HepG2 (cell line): ENCODE results near the gene CCDC157. TPM values are rescaled to one million over a fixed set of nuclear protein-coding genes. Genes with fewer than 3 reads are reported as not detected.

ENCODE experiments used
- ATF5 ChIP-seq: sonication (generic); formaldehyde crosslinking; IDR thresholded peaks from 2 replicates; pipeline ENCODE4 v1.4.0; 2020; ENCODE audit warnings: mild to moderate bottlenecking, low read depth, missing genetic modification reagents
- EHMT2 ChIP-seq: fragments of 200-600 bp; sonication (generic); IDR thresholded peaks from 2 replicates; pipeline ENCODE4 v1.7.0; 2017; ENCODE audit warnings: antibody characterized with exemption, low read depth, low read length, borderline replicate concordance
- GATA4 ChIP-seq: sonication (generic); IDR thresholded peaks from 2 replicates; pipeline ENCODE4 v1.6.1; 2016; ENCODE audit warnings: antibody characterized with exemption, low read depth, borderline replicate concordance
- HIC2 ChIP-seq: sonication (generic); formaldehyde crosslinking; IDR thresholded peaks from 2 replicates; pipeline ENCODE4 v1.9.0; 2022; ENCODE audit warnings: low read depth, missing genetic modification reagents
- IRF2 ChIP-seq: IDR thresholded peaks from 2 replicates; pipeline ENCODE4 v1.6.1; 2018; ENCODE audit warnings: missing genetic modification reagents, missing compliant biosample characterization
- PHF8 ChIP-seq: sonication (generic); formaldehyde crosslinking; IDR thresholded peaks from 2 replicates; pipeline ENCODE4 v1.5.0; 2020; ENCODE audit warnings: missing genetic modification reagents
- PTBP1 ChIP-seq: fragments of 200-400 bp; formaldehyde crosslinking; IDR thresholded peaks from 2 replicates; pipeline ENCODE4 v1.6.1; 2018; ENCODE audit warnings: low read length, low read depth; ENCODE audit not compliant: poor library complexity, severe bottlenecking
- RFXAP ChIP-seq: sonication (generic); formaldehyde crosslinking; IDR thresholded peaks from 2 replicates; pipeline ENCODE4 v1.4.0; 2020; ENCODE audit warnings: missing genetic modification reagents, borderline replicate concordance
- TAF1 ChIP-seq: sonication (generic); formaldehyde crosslinking; IDR thresholded peaks from 2 replicates; pipeline ENCODE4 v1.4.0; 2020; ENCODE audit warnings: missing genetic modification reagents
- ZBTB8A ChIP-seq: sonication (generic); formaldehyde crosslinking; IDR thresholded peaks from 2 replicates; pipeline ENCODE4 v1.4.0; 2020; ENCODE audit warnings: mild to moderate bottlenecking, low read depth, missing genetic modification reagents, borderline replicate concordance
- ZNF24 ChIP-seq: fragments of 450-650 bp; IDR thresholded peaks from 2 replicates; pipeline ENCODE4 v1.6.1; 2017; ENCODE audit warnings: antibody characterized with exemption, mild to moderate bottlenecking
- ZNF569 ChIP-seq: sonication (generic); formaldehyde crosslinking; IDR thresholded peaks from 2 replicates; pipeline ENCODE4 v1.5.0; 2020; ENCODE audit warnings: mild to moderate bottlenecking, missing genetic modification reagents, moderate library complexity, borderline replicate concordance
- ZNF614 ChIP-seq: IDR thresholded peaks from 2 replicates; pipeline ENCODE4 v1.6.1; 2018; ENCODE audit warnings: missing biosample characterization, missing genetic modification reagents, inconsistent platforms, borderline replicate concordance
- ZNF788 ChIP-seq: sonication (generic); formaldehyde crosslinking; IDR thresholded peaks from 2 replicates; pipeline ENCODE4 v1.5.0; 2020; ENCODE audit warnings: mild to moderate bottlenecking, missing genetic modification reagents, borderline replicate concordance
- ZNF790 ChIP-seq: sonication (generic); formaldehyde crosslinking; IDR thresholded peaks from 2 replicates; pipeline ENCODE4 v1.8.0; 2022; ENCODE audit warnings: missing genetic modification reagents, mild to moderate bottlenecking, borderline replicate concordance
- polyA plus RNA-seq, 8 experiments: library from polyadenylated mRNA; depleted of rRNA in 3 of 8; stranded (reverse) in 7 of 8; unstranded in 1 of 8; fragments of >200 nt; fragmentation: Illumina TruSeq in 4 of 8; extraction: Trizol in 4 of 8; gene quantifications; 2 replicates each; pipeline versions ENCODE4 v1.2.1 to v1.2.3, GENCODE V29; 2011 to 2016; ENCODE audit warnings: low read depth in 4 of 8, missing spikeins in 1 of 8, mixed read lengths in 1 of 8; ENCODE audit not compliant: insufficient read depth in 1 of 8
- total RNA-seq, 5 experiments: library from RNA; depleted of rRNA; stranded (reverse); fragments of >200 nt; fragmentation: Illumina TruSeq; extraction: Trizol; gene quantifications; 2 replicates each; pipeline ENCODE4 v1.2.3, GENCODE V29; 2016; ENCODE audit warnings: low read depth in 1 of 5
- TF ChIP-seq, protein P1 (sequence below): sonication (generic); formaldehyde crosslinking; conservative IDR thresholded peaks from 2 replicates; pipeline ENCODE4 v1.4.0; 2020; ENCODE audit warnings: missing genetic modification reagents
- TF ChIP-seq, protein P2 (sequence below): IDR thresholded peaks from 2 replicates; pipeline ENCODE4 v1.6.1; 2012; ENCODE audit warnings: inconsistent platforms
- TF ChIP-seq, protein P3 (sequence below): sonication (generic); formaldehyde crosslinking; IDR thresholded peaks from 2 replicates; pipeline ENCODE4 v1.5.1; 2020; ENCODE audit warnings: mild to moderate bottlenecking, missing genetic modification reagents
- TF ChIP-seq, protein P4 (sequence below): IDR thresholded peaks from 2 replicates; pipeline ENCODE4 v1.6.1; 2018; ENCODE audit warnings: missing genetic modification reagents

CCDC157 gene
- total and polyA plus RNA-seq, 2 of the 13 experiments (the other 11 are each of a cell fraction or from before 2014, with no cell fraction given): 1.4 to 1.6 TPM

DNA sequence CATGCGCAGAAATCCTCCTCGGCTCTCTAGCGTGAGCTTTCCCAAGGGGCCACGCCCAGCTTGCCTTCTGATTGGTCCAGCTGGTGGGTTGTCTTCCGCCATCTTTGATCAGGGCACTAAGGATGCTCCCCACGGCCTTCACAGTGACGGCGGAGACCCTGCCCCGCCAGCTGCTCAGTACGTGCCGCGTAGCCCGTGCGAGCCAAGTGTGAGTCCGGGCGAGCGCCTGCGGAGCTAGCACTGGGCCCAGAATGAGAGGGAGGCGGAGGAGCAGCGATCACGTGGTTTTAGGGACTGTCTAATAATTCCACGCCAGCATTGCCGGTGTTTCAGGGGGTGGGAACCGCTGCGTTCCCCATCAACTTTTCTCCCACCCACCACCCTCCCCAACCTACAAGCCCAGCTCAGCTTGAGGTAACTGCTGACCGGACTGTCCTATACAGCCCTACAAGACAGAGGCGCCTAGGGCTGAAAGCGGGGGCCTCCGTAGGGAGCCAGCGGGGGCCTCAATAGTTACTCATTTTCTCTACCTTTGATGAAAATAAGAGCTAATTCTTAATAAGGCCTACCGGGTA is 67.2 kb downstream of the CCDC157 start (continued):
- no peak for TF ChIP-seq HIC2 (CRISPR knock-in tag)
- TF ChIP-seq, protein P1, sequence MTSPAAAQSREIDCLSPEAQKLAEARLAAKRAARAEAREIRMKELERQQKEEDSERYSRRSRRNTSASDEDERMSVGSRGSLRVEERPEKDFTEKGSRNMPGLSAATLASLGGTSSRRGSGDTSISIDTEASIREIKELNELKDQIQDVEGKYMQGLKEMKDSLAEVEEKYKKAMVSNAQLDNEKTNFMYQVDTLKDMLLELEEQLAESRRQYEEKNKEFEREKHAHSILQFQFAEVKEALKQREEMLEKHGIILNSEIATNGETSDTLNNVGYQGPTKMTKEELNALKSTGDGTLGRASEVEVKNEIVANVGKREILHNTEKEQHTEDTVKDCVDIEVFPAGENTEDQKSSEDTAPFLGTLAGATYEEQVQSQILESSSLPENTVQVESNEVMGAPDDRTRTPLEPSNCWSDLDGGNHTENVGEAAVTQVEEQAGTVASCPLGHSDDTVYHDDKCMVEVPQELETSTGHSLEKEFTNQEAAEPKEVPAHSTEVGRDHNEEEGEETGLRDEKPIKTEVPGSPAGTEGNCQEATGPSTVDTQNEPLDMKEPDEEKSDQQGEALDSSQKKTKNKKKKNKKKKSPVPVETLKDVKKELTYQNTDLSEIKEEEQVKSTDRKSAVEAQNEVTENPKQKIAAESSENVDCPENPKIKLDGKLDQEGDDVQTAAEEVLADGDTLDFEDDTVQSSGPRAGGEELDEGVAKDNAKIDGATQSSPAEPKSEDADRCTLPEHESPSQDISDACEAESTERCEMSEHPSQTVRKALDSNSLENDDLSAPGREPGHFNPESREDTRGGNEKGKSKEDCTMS (CRISPR knock-in tag): 0 out of 2 replicates have a peak, but pooled peaks have one; percentile 12
- TF ChIP-seq ZNF24: no peak
- peak; percentile 88 for TF ChIP-seq TAF1 (CRISPR knock-in tag)
- TF ChIP-seq, protein P2, sequence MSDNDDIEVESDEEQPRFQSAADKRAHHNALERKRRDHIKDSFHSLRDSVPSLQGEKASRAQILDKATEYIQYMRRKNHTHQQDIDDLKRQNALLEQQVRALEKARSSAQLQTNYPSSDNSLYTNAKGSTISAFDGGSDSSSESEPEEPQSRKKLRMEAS: peak; percentile 88
- TF ChIP-seq RFXAP (CRISPR knock-in tag): no peak; the same call in 1 of the 2 replicates
- no peak for TF ChIP-seq ZNF790
- TF ChIP-seq, protein P3, sequence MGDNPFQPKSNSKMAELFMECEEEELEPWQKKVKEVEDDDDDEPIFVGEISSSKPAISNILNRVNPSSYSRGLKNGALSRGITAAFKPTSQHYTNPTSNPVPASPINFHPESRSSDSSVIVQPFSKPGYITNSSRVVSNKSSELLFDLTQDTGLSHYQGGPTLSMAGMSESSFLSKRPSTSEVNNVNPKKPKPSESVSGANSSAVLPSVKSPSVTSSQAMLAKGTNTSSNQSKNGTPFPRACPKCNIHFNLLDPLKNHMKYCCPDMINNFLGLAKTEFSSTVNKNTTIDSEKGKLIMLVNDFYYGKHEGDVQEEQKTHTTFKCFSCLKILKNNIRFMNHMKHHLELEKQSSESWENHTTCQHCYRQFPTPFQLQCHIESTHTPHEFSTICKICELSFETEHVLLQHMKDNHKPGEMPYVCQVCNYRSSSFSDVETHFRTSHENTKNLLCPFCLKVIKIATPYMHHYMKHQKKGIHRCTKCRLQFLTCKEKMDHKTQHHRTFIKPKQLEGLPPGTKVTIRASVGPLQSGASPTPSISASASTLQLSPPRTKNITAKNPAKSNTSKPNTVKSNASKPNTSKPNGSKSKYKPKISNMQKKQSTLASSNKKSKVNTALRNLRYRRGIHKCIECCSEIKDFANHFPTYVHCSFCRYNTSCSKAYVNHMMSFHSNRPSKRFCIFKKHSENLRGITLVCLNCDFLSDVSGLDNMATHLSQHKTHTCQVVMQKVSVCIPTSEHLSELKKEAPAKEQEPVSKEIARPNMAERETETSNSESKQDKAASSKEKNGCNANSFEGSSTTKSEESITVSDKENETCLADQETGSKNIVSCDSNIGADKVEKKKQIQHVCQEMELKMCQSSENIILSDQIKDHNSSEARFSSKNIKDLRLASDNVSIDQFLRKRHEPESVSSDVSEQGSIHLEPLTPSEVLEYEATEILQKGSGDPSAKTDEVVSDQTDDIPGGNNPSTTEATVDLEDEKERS (CRISPR knock-in tag): peak; percentile 16; the same call in 1 of the 2 replicates
- peak; percentile 84 for TF ChIP-seq ZNF788 (CRISPR knock-in tag)
- no peak for TF ChIP-seq EHMT2
- no peak for TF ChIP-seq ZNF569
- no peak for TF ChIP-seq ZBTB8A (CRISPR knock-in tag)
- peak; percentile 72; the same call in 1 of the 2 replicates for TF ChIP-seq ZNF614
- TF ChIP-seq, protein P4, sequence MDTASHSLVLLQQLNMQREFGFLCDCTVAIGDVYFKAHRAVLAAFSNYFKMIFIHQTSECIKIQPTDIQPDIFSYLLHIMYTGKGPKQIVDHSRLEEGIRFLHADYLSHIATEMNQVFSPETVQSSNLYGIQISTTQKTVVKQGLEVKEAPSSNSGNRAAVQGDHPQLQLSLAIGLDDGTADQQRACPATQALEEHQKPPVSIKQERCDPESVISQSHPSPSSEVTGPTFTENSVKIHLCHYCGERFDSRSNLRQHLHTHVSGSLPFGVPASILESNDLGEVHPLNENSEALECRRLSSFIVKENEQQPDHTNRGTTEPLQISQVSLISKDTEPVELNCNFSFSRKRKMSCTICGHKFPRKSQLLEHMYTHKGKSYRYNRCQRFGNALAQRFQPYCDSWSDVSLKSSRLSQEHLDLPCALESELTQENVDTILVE (CRISPR knock-in tag): peak; percentile 75
- TF ChIP-seq GATA4: no peak
- TF ChIP-seq ATF5 (CRISPR knock-in tag): no peak
- TF ChIP-seq PHF8 (CRISPR knock-in tag): peak; percentile 19
- TF ChIP-seq IRF2 (CRISPR knock-in tag): peak; percentile 94
- TF ChIP-seq PTBP1: no peak
